Amygdala (tissue), 56 donors: ENCODE data around the gene FUT3.
A peak's percentile ranks its signal among the peaks of the same experiment; 100 is the strongest.
"Not testable (repeated sequence)": the region's sequence is repeated elsewhere in the genome, so short reads cannot be mapped to it uniquely, and the experiment has no call there.

Experiments
- DNase-seq, 56 donors: peaks; one replicate each; lab custom pipeline; 2025; lab: John Stamatoyannopoulos, UW

The FUT3 gene

DNA sequence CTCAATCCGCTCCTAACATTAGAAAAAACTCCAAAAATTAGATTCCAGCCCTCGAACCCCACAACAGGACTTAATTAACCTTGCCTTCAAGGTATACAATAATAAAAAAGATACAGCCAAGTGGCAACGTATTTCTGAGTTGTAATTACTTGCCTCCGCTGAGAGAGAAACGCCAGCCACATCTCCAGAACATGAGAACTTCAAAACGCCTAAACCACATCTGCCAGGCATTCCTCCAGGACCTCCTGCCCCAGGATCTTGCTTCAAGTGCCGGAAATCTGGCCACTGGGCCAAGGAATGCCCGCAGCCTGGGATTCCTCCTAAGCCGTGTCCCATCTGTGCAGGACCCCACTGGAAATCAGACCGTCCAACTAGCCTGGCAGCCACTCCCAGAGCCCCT, 2.9 kb upstream of the FUT3 start:
- not testable (repeated sequence) for DNase-seq

DNA sequence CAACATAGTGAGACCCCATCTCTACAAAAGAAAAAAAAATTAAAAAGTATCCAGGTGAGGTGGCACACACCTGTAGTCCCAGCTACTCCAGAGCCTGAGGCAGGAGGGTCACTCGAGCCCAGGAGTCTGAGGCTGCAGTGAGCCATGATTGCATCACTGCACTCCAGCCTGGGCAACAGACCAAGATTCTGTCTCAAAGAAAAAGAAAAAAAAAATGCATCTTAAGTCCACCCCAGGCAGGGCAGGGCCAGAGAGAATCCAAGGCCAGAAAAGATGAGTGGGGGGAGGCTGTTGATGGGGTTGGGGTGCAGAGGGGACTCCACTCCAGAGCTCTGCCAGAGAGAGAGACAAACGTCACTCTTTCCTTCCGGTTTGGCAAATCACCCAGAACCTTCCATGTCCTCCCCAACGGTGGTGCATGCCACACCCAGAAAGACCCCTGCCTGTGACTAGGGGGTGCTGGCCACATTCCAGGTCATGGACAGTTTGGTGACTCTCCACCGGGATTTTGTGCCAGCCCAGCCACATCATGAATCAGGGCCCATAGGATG, 431 bp downstream of the FUT3 start:
- DNase-seq, result peak in 2 of 56 donors; percentile 0 to 21

- no peak for DNase-seq
These were observed 1.1 kb downstream of the FUT3 start for GRCh38 chr19:5850189-5850588.

DNA sequence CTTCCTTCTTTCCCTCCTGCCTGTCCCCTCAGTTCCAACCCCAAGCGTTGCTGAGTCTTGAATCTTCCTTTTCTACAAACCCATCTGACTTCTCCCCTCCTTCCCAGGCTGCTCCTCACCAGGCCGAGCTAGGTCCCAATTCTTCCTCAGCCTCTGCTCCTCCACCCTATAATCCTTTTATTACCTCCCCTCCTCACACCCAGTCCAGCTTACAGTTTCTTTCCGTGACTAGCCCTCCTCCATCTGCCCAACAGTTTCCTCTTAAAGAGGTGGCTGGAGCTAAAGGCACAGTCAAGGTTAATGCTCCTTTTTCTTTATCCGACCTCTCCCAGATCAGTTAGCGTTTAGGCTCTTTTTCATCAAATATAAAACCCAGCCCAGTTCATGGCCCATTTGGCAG, 2.6 kb downstream of the FUT3 start:
- DNase-seq, result not testable (repeated sequence)

DNA sequence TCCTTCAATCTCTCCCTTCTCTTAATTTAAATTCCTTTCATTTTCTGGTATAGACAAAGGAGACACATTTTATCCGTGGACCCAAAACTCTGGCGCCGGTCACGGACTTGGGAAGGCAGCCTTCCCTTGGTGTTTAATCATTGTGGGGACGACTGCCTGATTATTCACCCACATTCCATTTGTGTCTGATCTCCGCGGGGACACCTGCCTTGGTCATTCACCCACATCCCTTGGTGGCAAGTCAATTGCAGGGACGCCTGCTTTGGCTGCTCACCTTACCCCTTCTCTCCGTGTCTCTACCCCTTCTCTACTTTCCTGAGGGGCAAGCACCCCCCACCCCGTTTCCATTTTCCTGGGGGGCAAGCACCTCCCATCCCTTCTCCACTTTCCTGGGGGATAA, 3.4 kb downstream of the FUT3 start:
- DNase-seq, result not testable (repeated sequence)

DNA sequence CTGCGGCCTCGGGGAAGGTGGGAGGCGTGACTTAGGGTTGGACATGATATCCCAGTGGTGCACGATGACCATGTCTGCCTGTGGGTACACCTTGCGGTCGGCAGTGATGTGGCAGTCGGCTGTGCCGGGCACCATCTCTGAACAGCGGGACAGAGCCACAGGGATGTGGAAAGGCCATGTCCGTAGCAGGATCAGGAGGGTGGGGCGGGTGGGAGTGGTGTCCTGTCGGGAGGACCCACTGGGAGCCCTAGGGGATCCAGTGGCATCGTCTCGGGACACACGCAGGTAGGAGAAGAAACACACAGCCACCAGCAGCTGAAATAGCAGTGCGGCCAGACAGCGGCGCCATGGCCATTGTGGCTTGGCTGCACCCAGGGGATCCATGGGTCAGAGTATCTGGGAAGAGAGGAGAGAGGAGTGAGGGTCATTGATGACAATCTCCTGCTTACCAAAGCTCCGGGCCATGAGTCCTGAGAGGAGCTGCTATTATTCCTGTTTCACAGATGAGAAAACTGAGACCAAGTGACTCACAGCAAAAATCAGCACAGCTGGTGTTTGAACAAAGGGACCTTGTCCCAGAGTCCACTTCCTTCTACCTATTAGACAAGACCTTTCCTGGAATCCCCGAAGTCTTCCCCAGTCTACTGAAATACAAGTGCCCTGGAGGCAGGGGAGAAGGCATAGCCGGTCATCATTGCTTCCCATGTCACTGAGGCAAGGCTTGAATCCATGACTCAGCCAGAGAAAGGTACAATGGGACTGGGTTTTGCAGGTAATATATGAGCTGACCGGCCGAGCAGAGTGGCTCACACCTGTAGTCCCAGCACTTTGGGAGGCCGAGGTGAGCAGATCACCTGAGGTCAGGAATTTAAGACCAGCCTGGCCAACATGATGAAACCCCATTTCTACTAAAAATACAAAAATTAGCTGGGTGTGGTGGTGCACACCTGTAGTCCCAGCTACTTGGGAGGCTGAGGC, 6.5 kb downstream of the FUT3 start:
- DNase-seq, result no peak

GRCh38 chr19:5843295-5843927, 7.8 kb downstream of the FUT3 start:
- DNase-seq, result no peak

DNA sequence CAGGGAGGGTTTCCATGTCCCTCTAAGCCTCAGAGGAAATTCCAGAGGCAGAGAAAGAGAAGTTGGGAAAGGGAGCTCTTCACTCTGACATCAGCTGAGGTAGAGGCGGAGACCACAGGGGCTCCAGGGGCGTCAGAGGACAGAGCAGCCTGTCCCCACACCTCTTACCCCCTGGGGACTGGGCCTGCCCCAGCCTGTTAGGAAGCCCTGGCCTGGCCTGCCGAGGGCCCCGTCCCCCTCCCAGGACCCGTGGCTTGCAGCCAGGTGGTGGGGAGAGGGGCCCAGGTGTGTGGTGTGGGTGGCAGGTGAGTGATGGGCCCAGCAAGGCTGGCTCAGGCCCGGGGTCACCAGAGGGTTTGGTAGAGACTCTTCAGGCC, 9.5 kb downstream of the FUT3 start:
- not testable (repeated sequence) for DNase-seq

- no peak for DNase-seq
These were observed 11.9 kb downstream of the FUT3 start, which contains the start of gene FUT6 for GRCh38 chr19:5839065-5840017. FUT6 (minus strand) TSS chr19:5839702; CDS start chr19:5832567, 7,135 bp downstream.

DNA sequence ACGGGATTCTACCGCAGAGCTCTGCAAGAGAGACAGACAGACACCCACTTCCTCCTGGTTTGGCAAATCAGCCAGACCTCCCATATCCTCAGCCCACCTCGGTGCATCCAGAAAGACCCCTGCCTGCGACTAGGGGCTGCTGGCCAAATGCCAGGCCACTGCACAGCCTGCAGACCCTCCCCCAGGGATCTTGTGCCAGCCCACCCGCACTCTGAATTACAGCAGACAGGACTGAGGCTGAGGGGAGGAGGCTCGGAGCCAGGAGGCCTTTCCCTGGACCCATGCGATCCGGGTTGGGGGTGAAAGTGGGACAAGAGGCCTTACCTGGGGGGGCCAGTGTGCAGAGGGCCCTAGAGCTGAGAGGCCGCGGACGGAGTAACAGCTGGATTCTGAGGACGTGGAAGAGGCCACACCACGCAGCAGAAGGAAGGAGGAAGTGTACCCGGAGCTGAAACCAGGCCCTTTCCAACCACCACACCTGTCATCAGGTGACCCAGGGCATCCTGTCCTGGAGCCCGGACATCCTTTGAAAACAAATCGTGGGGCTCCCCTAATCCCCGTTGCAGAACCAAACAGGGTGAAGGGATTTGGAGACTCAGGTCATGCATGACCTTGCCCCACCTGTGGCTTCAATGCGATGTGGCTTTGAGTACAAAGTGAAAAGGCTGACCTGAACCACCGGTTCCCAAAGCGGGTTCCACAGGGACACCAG, 12.7 kb downstream of the FUT3 start:
- DNase-seq, result no peak

DNA sequence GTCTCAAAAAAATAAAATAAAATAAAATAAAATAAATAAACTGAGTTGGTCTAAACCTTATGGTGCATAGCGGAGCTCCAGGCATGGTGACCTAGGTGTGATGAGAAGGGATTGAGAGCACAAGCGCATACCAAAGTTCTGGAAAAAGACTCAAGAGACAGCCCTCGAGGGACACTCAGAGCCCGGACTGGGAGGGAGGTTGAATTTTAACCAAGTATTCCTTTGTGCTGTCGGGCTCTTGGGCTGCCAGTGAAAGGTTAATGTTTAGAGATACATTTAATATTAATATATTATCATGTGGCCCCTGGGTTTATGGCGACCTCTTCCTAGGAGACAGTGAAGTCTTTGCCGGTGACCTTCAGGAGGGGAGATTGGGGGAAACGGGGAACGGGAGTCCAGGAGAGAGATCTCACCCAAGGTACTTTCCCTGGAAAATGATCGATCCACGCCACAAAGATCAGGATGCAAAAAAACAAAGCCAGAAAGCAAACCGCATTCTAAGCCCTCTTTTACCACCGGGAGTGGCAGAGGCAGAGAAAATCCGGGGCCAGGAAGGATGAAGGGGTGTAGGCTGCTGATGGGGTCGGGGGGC, 13.4 kb downstream of the FUT3 start:
- DNase-seq, result no peak

DNA sequence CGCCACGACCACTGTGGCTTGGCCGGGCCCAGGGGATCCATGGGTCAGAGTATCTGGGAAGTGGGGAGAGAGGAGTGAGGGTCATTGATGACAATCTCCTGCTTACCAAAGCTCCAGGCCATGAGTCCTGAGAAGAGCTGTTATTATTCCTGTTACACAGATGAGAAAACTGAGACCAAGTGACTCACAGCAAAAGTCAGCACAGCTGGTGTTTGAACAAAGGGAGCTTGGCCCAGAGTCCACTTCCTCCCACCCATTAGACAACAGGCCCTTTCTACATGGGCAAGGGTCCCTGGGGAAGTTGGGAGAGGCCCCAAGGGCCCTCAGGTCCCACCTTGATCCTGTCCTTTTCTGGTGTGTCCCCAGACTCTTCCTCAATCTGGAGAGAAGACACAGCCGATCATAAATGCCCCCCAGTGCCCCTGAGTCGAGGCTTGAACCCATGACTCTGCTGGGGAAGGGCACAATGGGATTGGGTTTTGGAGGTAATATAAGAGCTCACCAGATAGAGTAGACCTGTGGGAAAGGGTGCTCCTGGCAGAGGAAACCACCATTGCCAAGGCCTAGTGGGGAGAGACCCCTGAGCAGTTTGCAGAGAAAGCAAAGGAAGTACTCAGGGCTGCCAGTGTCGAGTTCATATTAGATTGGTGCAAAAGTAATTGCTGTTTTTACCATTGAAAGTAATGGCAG, 18.6 kb downstream of the FUT3 start:
- DNase-seq, result no peak

DNA sequence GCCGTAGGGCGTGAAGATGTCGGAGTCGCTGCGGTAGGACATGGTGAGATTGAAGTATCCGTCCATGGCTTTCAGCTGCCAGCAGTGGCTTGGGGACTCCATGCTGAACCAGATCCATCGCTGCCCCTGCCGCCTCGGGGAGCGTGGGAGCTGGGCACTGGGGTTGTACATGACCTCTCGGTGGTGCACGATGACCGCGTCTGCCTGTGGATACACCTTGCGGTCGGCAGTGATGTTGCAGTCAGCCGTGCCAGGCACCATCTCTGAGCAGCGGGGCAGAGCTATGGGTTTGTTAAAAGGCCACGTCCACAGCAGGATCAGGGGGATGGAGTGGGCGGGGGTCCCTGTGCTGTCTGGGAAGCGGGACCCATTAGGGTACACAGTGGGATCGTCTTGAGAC, 19.2 kb downstream of the FUT3 start:
- no peak for DNase-seq

DNA sequence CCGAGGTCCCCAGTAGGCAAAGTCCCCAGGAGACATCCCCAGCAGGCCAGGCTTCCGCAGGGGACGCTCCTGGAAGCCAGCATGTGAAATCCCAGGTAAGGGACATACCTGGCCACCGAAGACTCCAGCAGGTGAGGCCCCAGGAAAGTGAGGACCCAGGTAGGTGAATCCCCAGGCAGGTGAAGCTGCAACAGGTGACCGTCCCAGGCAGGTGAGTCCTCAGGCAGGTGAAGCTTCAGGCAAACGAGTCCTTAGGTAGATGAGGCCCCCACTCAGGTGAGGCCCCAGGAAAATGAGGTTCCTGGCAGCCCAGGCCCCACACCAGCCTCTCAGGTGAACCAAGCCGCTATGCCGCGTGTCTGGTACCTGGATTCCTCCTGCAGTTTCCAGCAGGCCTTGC, 20.1 kb downstream of the FUT3 start:
- no peak for DNase-seq

DNA sequence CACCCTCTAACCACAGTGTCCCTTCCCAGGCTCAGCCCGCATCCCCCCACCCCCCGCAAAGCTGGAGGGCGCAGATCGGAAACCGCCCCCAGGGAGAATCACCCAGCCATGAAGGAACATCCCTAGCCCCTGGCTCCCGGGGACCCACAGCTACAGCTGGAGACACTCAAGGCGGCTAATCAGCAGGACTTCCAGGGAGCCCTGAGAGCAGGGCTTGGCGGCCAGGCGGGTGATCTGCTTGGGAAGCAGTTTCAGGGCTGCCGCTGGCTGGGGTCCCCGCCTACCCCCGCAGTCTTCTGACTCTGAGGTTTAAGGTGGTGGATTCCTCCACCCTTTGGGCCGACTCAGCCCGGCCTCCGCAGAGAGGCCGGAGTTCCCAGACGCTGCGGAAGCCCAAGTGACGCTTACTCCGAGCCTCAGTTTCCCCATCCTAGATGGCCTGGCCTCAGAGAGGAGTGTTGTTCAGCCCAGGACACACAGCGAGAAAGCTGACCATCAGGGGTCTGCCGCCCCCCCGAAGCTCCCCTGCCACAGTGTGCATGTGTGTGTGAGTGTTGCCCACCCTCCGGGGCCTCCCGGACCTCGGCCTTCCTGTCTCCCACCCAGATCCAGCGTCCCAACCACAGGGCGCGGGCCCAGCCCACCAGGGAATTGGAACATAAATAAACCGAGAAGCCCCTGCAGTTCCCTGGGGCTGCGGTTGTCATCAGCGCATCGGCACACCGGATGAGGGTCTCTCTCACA, 21.5 kb downstream of the FUT3 start:
- no peak for DNase-seq

- DNase-seq, result peak in 1 of 56 donors; percentile 24
These were observed 22.3 kb downstream of the FUT3 start for GRCh38 chr19:5828661-5829566.
